Kidney (tissue), 14 donors: Measurements from ENCODE around the gene EFCAB6. TPM values are rescaled to one million over a fixed set of nuclear protein-coding genes. Genes with fewer than 3 reads are reported as not detected.

Experiments
- DNase-seq, 5 donors: peaks; one replicate each; pipeline ENCODE4 v3.0.0-alpha.2; 2013 to 2020
- FAIRE-seq: peaks from 2 replicates; lab custom pipeline; 2012; peaks lifted over from hg19 to GRCh38; lab: Jason Lieb, UNC
- H3K27ac ChIP-seq, 2 donors: one replicate each; pipeline ENCODE4 v1.7.0; 2013; ENCODE audit warnings: low read depth in 2 of 2, low read length in 2 of 2, inconsistent platforms in 1 of 2
- H3K27me3 ChIP-seq: one replicate; pipeline ENCODE4 v1.7.1; 2013; ENCODE audit warnings: low read length, inconsistent platforms; ENCODE audit not compliant: control insufficient read depth, insufficient read depth
- H3K36me3 ChIP-seq, 3 donors: one replicate each; pipeline versions ENCODE4 v1.7.0 to v1.7.1; 2013; ENCODE audit warnings: low read length in 3 of 3, control low read depth in 1 of 3, inconsistent platforms in 1 of 3; ENCODE audit not compliant: insufficient read depth in 3 of 3, control insufficient read depth in 2 of 3
- H3K4me1 ChIP-seq, 3 donors: one replicate each; pipeline versions ENCODE4 v1.7.0 to v1.7.1; 2013; ENCODE audit warnings: low read length in 3 of 3, inconsistent platforms in 1 of 3, low read depth in 1 of 3; ENCODE audit not compliant: control insufficient read depth in 2 of 3, insufficient read depth in 2 of 3
- H3K4me3 ChIP-seq, 3 donors: one replicate each; pipeline versions ENCODE4 v1.7.0 to v1.8.1; 2013; ENCODE audit warnings: low read length in 3 of 3, control low read depth in 1 of 3, inconsistent platforms in 1 of 3
- H3K9ac ChIP-seq, 3 donors: one replicate each; pipeline versions ENCODE4 v1.7.0 to v1.7.1; 2013; ENCODE audit warnings: low read length in 3 of 3, control low read depth in 1 of 3, inconsistent platforms in 1 of 3
- H3K9me3 ChIP-seq, 3 donors: one replicate each; pipeline versions ENCODE4 v1.7.0 to v1.7.1; 2013; ENCODE audit warnings: low read length in 3 of 3, control low read depth in 1 of 3, inconsistent platforms in 1 of 3; ENCODE audit not compliant: control insufficient read depth in 2 of 3, insufficient read depth in 1 of 3
- CTCF ChIP-seq: IDR thresholded peaks from 3 replicates; pipeline ENCODE4 v1.5.1; 2012; ENCODE audit warnings: mild to moderate bottlenecking, moderate library complexity, borderline replicate concordance; ENCODE audit not compliant: insufficient read depth; ENCODE audit errors: extremely low read depth
- intact Hi-C: fragments of 100-400 bp; cut with DNase I; formaldehyde crosslinking; loops from one replicate; pipeline ENCODE4 v1.11.1; 2022
- polyA plus RNA-seq: library from polyadenylated mRNA; stranded (reverse); fragments of 350-450 nt; fragmentation: Illumina TruSeq; extraction: RNeasy Lipid Tissue Mini Kit (QIAGEN cat#74804); gene quantifications from one replicate; pipeline ENCODE4 v1.2.3, GENCODE V29; 2014; ENCODE audit warnings: low read depth, low replicate concordance; ENCODE audit not compliant: insufficient read depth
- total RNA-seq: library from RNA; stranded (reverse); fragmentation: NEBNext Ultra II Directional; extraction: Animal tissue kit (Norgen Biotek cat#: 25700); gene quantifications from one replicate; pipeline ENCODE4 v1.2.1, GENCODE V29; 2021
- donor health status: control.
- donor health status: control.
- donor health status: control.
- donor health status: control.
- donor health status: control.
- donor health status: DM: yes; HTN: yes; CAD: no.
- donor health status: Normal renal cell carcinoma (clear cell type).

Gene EFCAB6
- total and polyA plus RNA-seq, 2 donors from 2014 or later: 1.5 to 11.8 TPM

- no peak overlapping the region for H3K9ac ChIP-seq
- no peak for DNase-seq
- intact Hi-C loops: no loop called here
These were observed 262.0 kb downstream of the EFCAB6 start for GRCh38 chr22:43550024-43550620.

DNA sequence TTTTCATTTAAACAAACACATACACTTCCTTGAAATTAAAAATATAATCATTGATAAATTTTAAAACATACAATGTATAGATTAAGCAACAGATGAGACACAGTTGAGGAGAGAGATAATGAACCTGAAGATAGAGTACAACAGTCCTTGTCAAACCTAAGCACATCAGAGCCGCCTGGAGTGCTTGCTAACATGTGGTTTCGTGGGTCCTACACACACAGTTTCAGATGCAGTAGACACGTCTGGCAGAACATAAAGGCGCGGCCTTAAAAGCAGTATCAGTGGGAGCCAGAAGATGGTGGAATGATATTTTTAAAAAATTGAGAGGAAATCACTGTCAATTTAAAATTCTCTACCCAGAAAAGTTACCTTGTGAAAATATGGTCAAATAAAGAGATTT lies 265.9 kb downstream of the EFCAB6 start:
- H3K9me3 ChIP-seq: no peaks in the 10 kb centered on the region
- intact Hi-C loops: no loop called here
- no peak overlapping the region for H3K9ac ChIP-seq
- TF ChIP-seq CTCF: no peak
- no peaks in the 10 kb centered on the region for H3K27me3 ChIP-seq
- FAIRE-seq: no peak
- no peak overlapping the region for H3K4me3 ChIP-seq
- no peaks in the 10 kb centered on the region for H3K4me1 ChIP-seq
- H3K27ac ChIP-seq: no peak overlapping the region
- DNase-seq: no peak
- H3K36me3 ChIP-seq: no peaks in the 10 kb centered on the region

More at GRCh38 chr22:43550024-43550620, 262.0 kb downstream of the EFCAB6 start:
- no peak overlapping the region for H3K27ac ChIP-seq
- TF ChIP-seq CTCF: no peak
- H3K27me3 ChIP-seq: no peaks in the 10 kb centered on the region
- no peaks in the 10 kb centered on the region for H3K9me3 ChIP-seq
- no peaks in the 10 kb centered on the region for H3K4me1 ChIP-seq
- FAIRE-seq: no peak
- no peak overlapping the region for H3K4me3 ChIP-seq
- H3K36me3 ChIP-seq: no peaks in the 10 kb centered on the region

- intact Hi-C loops: no loop called here
- Histone ChIP-seq H3K36me3 (no peaks in the 10 kb centered on the region), H3K9ac (no peak overlapping the region), H3K27me3 (no peaks in the 10 kb centered on the region), H3K4me3 (no peak overlapping the region), H3K4me1 (no peaks in the 10 kb centered on the region), H3K27ac (no peak overlapping the region), H3K9me3 (no peaks in the 10 kb centered on the region)
- DNase-seq (no peak), FAIRE-seq (no peak)
- no peak for TF ChIP-seq CTCF
These were observed 267.8 kb downstream of the EFCAB6 start for GRCh38 chr22:43544289-43544673.
